Natural killer cell (primary cell): ENCODE measurements around the gene TECTA. TPM values are rescaled to one million over a fixed set of nuclear protein-coding genes. Genes with fewer than 3 reads are reported as not detected.

ENCODE experiments used
- ATAC-seq, 3 donors: fragments of 150-1000 bp in 2 of 3; fragments of 200-7000 bp in 1 of 3; cut with Tn5 transposase; 1 replicate in 1 of 3; 2 replicates in 2 of 3; pipeline ENCODE4 v1.10.0; 2021; ENCODE audit warnings: mild to moderate bottlenecking in 2 of 3, moderate library complexity in 2 of 3
- DNase-seq, 2 donors: peaks; one replicate each; pipeline versions ENCODE4 v3.0.0 to v3.0.0-alpha.2; 2013 to 2021; ENCODE audit warnings: mixed read lengths in 1 of 2
- H3K27ac ChIP-seq: one replicate; pipeline ENCODE4 v1.5.1; 2013; ENCODE audit warnings: mild to moderate bottlenecking, low read length
- H3K27me3 ChIP-seq: one replicate; pipeline ENCODE4 v1.6.1; 2013; ENCODE audit warnings: low read length; ENCODE audit not compliant: control insufficient read depth, insufficient read depth
- H3K36me3 ChIP-seq: one replicate; pipeline ENCODE4 v1.6.1; 2013; ENCODE audit warnings: low read length; ENCODE audit not compliant: control insufficient read depth, insufficient read depth
- H3K4me1 ChIP-seq: one replicate; pipeline ENCODE4 v1.6.1; 2013; ENCODE audit warnings: low read length; ENCODE audit not compliant: control insufficient read depth, insufficient read depth
- H3K4me3 ChIP-seq: one replicate; pipeline ENCODE4 v1.5.1; 2013; ENCODE audit warnings: low read length
- H3K9me3 ChIP-seq: one replicate; pipeline ENCODE4 v1.6.1; 2013; ENCODE audit warnings: low read length; ENCODE audit not compliant: control insufficient read depth, insufficient read depth
- H3K27ac Mint-ChIP-seq, 2 donors: one replicate each; pipeline ENCODE4 v1.8.0; 2022; ENCODE audit warnings: mild to moderate bottlenecking in 2 of 2, mixed read lengths in 2 of 2, moderate library complexity in 1 of 2
- H3K27me3 Mint-ChIP-seq, 2 donors: one replicate each; pipeline ENCODE4 v1.8.0; 2022; ENCODE audit warnings: low read depth in 2 of 2, mixed read lengths in 2 of 2
- H3K36me3 Mint-ChIP-seq: one replicate; pipeline ENCODE4 v1.8.0; 2022; ENCODE audit warnings: mixed read lengths
- H3K4me1 Mint-ChIP-seq, 2 donors: one replicate each; pipeline ENCODE4 v1.8.0; 2022; ENCODE audit warnings: mixed read lengths in 2 of 2
- H3K4me3 Mint-ChIP-seq: one replicate; pipeline ENCODE4 v1.8.0; 2022; ENCODE audit warnings: mild to moderate bottlenecking, moderate library complexity, mixed read lengths
- H3K9me3 Mint-ChIP-seq, 2 donors: one replicate each; pipeline ENCODE4 v1.8.0; 2022; ENCODE audit warnings: mixed read lengths in 2 of 2
- WGBS: methylation state at CpG from one replicate; pipeline ENCODE4 v1.1.7; 2013; ENCODE audit warnings: missing lambda C conversion rate; ENCODE audit not compliant: insufficient coverage; 5-methylcytosine and 5-hydroxymethylcytosine counted together
- intact Hi-C: fragments of 100-400 bp; cut with micrococcal nuclease; formaldehyde crosslinking; loops from one replicate; pipeline ENCODE4 v1.14.2; 2022
- total RNA-seq, 4 donors: library from RNA; stranded (reverse); fragments of 120-200 nt in 1 of 4; gene quantifications; one replicate each; pipeline versions ENCODE4 v1.2.3 to v1.2.4, GENCODE V29; 2013 to 2022
- TF ChIP-seq, protein P1 (sequence below): fragments of 200-600 bp; IDR thresholded peaks from one replicate; pipeline ENCODE4 v1.8.0; 2022; ENCODE audit warnings: antibody characterized with exemption

The TECTA gene
- total RNA-seq, 3 donors from 2014 or later (not counting 1 experiment from before 2014, with no cell fraction given), result 0.50 to 0.57 (median 0.56) TPM

DNA sequence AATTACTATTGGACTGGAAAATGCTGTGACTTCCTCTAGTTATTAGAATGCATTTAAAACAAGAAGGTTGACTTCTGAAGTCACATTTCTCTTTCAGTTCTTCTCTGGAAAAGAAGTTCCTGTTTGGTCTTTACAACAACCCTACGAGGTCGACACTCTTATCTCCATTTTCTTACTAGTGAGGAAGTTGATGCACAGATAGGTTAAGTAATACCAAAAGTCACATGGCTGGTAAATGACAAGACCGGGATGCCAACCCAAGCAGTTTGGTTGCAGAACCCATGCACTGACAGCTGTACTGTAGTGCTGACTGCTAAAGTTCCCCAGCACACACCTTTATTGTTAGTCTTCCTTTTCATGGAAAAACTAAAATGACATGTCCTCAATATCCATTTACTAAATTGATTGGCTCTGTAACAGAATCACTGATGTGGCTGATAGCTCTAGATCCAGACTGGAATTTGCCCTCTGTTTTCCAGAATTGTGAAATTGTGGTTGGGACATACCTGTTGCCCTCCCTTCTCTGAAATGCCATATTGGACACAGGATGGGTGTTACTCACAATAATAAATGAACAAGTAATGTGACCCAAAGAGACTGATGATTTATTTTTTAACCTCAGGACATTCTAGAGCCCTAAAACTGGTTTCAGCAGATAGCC, 9.4 kb upstream of the TECTA start:
- no peaks in the 10 kb centered on the region for H3K9me3 Mint-ChIP-seq
- Histone ChIP-seq H3K9me3 (no peaks in the 10 kb centered on the region), H3K36me3 (peaks cover 12% of the 10 kb centered on the region), H3K27me3 (no peaks in the 10 kb centered on the region), H3K4me1 (no peaks in the 10 kb centered on the region), H3K27ac (no peak overlapping the region), H3K4me3 (no peak overlapping the region)
- intact Hi-C loops, result no loop called here
- no peaks in the 10 kb centered on the region for H3K27me3 Mint-ChIP-seq
- DNase-seq (no peak), ATAC-seq (peak in 1 of 3 donors; percentile 57)
- TF ChIP-seq, protein P1, sequence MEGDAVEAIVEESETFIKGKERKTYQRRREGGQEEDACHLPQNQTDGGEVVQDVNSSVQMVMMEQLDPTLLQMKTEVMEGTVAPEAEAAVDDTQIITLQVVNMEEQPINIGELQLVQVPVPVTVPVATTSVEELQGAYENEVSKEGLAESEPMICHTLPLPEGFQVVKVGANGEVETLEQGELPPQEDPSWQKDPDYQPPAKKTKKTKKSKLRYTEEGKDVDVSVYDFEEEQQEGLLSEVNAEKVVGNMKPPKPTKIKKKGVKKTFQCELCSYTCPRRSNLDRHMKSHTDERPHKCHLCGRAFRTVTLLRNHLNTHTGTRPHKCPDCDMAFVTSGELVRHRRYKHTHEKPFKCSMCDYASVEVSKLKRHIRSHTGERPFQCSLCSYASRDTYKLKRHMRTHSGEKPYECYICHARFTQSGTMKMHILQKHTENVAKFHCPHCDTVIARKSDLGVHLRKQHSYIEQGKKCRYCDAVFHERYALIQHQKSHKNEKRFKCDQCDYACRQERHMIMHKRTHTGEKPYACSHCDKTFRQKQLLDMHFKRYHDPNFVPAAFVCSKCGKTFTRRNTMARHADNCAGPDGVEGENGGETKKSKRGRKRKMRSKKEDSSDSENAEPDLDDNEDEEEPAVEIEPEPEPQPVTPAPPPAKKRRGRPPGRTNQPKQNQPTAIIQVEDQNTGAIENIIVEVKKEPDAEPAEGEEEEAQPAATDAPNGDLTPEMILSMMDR, result no peak
- H3K4me1 Mint-ChIP-seq, result no peaks in the 10 kb centered on the region
- H3K27ac Mint-ChIP-seq, result no peak overlapping the region
- peaks cover 23% of the 10 kb centered on the region for H3K36me3 Mint-ChIP-seq
- 21% methylated on average over 1 of the region's 3 CpGs for WGBS
- no peak overlapping the region for H3K4me3 Mint-ChIP-seq

DNA sequence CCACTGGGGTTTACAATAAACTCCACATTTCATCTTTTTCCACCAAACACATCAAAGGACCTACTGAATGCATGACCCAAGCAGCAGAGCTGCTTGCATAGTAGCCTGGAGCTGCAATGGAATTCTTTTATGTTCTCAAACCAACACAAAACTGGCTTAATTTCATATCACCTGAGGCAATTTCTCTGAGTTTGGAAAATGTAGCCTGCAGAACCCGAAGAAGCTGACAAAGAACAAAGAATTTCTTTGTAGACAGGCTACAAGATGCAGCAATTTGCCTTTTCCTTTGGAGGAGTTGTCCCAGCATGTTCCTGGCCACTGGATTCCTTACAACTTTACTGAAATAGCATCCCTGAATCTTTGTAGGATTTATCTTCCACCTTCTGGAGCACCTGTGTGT, 5.5 kb upstream of the TECTA start:
- H3K9me3 Mint-ChIP-seq, result no peaks in the 10 kb centered on the region
- H3K36me3 Mint-ChIP-seq, result no peaks in the 10 kb centered on the region
- 85% methylated on average over 1 of the region's 1 CpG for WGBS
- TF ChIP-seq, protein P1, result no peak
- Histone ChIP-seq H3K27ac (no peak overlapping the region), H3K27me3 (no peaks in the 10 kb centered on the region), H3K9me3 (no peaks in the 10 kb centered on the region), H3K4me1 (no peaks in the 10 kb centered on the region), H3K4me3 (no peak overlapping the region), H3K36me3 (no peaks in the 10 kb centered on the region)
- H3K27ac Mint-ChIP-seq, result no peak overlapping the region
- H3K27me3 Mint-ChIP-seq, result no peaks in the 10 kb centered on the region
- no peaks in the 10 kb centered on the region for H3K4me1 Mint-ChIP-seq
- intact Hi-C loops, result no loop called here
- DNase-seq (no peak), ATAC-seq (no peak)
- no peak overlapping the region for H3K4me3 Mint-ChIP-seq

DNA sequence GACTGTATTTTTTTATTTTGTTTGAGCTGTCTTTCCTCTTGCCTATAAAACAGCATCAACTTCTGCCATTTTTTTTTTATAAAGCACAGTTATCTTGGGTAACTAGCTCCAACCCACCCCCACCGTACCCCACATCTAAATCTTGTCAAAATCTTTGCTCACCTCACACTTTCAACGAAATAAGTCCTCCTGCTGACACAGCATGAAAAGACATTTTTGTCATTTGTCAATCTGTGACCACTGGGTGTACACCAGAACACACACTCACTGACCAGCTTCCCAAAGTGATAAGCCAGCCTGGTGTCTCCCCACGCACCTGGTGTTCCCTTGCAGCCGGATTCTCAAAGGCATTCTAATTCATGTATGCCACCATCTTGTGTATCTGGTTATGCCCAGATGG, 1.7 kb upstream of the TECTA start:
- intact Hi-C loops, result no loop called here
- Histone ChIP-seq H3K9me3 (no peaks in the 10 kb centered on the region), H3K36me3 (no peaks in the 10 kb centered on the region), H3K27ac (no peak overlapping the region), H3K4me1 (no peaks in the 10 kb centered on the region), H3K4me3 (no peak overlapping the region), H3K27me3 (no peaks in the 10 kb centered on the region)
- Mint-ChIP-seq H3K4me3 (no peak overlapping the region), H3K27ac (no peak overlapping the region), H3K36me3 (no peaks in the 10 kb centered on the region), H3K27me3 (peaks cover 2 to 19% of the 10 kb centered on the region in 2 donors), H3K9me3 (no peaks in the 10 kb centered on the region), H3K4me1 (no peaks in the 10 kb centered on the region)
- WGBS, result 81% methylated on average over 4 of the region's 4 CpGs
- TF ChIP-seq, protein P1, result no peak
- ATAC-seq, result no peak
- no peak for DNase-seq

DNA sequence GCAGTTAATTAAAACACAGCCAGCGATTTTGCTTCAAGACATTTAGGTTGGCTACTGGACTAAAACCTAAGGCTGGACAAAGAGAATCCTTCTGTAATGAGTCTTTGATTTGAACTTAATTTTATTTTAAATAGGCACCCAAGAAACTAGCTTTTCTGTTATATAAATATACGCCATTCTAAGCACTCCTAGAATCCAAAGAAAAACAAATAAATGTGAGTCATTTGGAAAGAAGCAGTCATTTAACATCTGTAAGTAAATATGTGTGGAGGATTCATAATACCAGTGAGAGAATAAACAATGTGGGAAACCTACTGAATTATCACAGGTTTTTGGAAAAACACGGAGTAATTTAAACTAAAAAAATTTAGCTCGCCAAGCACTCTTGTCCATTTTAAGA, 1.2 kb upstream of the TECTA start:
- Histone ChIP-seq H3K36me3 (no peaks in the 10 kb centered on the region), H3K4me1 (no peaks in the 10 kb centered on the region), H3K27ac (no peak overlapping the region), H3K9me3 (no peaks in the 10 kb centered on the region), H3K4me3 (no peak overlapping the region), H3K27me3 (no peaks in the 10 kb centered on the region)
- intact Hi-C loops, result no loop called here
- Mint-ChIP-seq H3K4me1 (no peaks in the 10 kb centered on the region), H3K36me3 (no peaks in the 10 kb centered on the region), H3K27me3 (peaks cover 2 to 19% of the 10 kb centered on the region in 2 donors), H3K4me3 (no peak overlapping the region), H3K27ac (no peak overlapping the region), H3K9me3 (no peaks in the 10 kb centered on the region)
- TF ChIP-seq, protein P1, result no peak
- no peak for ATAC-seq
- WGBS, result 90% methylated on average over 3 of the region's 4 CpGs
- DNase-seq, result no peak
